ENCODE data around the gene EVI5L. TPM values are rescaled to one million over a fixed set of nuclear protein-coding genes. Genes with fewer than 3 reads are reported as not detected.
"Not testable (repeated sequence)": the region's sequence is repeated elsewhere in the genome, so short reads cannot be mapped to it uniquely, and the experiment has no call there.

The EVI5L gene
- total RNA-seq, 2 experiments from 2014 or later = 9.6 to 10.4 TPM

DNA sequence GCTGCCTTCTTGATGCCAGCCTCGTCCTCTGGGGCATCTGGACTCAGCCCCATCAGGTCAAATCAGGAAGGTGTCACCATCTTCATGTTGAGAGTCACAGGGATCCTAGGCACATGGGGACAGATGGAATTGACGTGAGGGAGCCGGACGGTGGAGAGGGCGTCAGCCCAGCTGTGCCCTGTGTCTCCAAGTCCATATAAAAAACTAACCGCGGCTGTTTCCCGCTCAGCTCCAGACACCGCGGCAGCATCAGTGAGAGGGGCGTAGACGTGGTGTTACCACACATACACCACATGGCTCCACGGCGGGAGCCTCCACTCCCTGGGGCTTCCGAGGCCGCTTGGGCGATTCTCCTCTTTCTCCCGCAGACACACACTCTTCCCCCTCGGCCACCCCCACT, 49.8 kb downstream of the EVI5L start:
- no peak overlapping the region for H3K27ac Mint-ChIP-seq
- H3K4me1 Mint-ChIP-seq = peaks cover 5% of the 10 kb centered on the region
- H3K27me3 Mint-ChIP-seq = peaks cover 13% of the 10 kb centered on the region
- no peaks in the 10 kb centered on the region for H3K36me3 Mint-ChIP-seq
- H3K4me3 Mint-ChIP-seq = no peak overlapping the region
- DNase-seq = no peak
- peaks cover 2% of the 10 kb centered on the region for H3K9me3 Mint-ChIP-seq
- peak; percentile 43 for ATAC-seq (ENCODE audit: low read depth)
- POLR2A ChIA-PET = no interaction called here

GRCh38 chr19:7881910-7882309, 51.9 kb downstream of the EVI5L start:
- POLR2A ChIA-PET = interaction anchor here (0.6 to 0.7 kb wide), 3 partner anchors 28 to 334 kb away, joined by 3 read pairs; no protein-coding TSS in a partner anchor
- ATAC-seq (ENCODE audit: low read depth) = no peak

DNA sequence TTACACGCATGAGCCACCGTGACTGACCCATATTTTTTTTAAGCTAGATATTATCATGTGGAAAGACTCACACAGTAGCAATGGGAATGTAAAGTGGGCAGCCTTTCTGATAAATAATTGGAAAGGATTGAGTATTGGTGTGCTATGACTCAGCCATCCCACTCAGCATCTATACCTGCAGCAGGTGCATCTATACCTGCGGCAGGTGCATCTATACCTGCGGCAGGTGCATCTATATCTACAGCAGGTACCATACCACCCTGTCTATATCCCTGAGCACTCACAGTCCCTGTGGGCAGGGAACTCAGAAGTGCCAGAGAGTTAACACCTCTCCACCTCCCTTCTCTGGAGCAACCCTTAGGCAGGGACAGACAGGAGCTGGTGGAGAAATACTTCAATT, 53.1 kb downstream of the EVI5L start:
- Mint-ChIP-seq H3K4me3 (no peak overlapping the region), H3K4me1 (peaks cover 5% of the 10 kb centered on the region), H3K9me3 (peaks cover 2% of the 10 kb centered on the region), H3K27me3 (peaks cover 11% of the 10 kb centered on the region), H3K27ac (no peak overlapping the region), H3K36me3 (no peaks in the 10 kb centered on the region)
- ATAC-seq (ENCODE audit: low read depth) (no peak), DNase-seq (no peak)
- POLR2A ChIA-PET = interaction anchor here (1.4 kb wide), 1 partner anchor 20 kb away, joined by 3 read pairs; the partner anchor contains the start of gene MAP2K7

More at GRCh38 chr19:7881910-7882309, 51.9 kb downstream of the EVI5L start:
- Mint-ChIP-seq H3K27me3 (peaks cover 5% of the 10 kb centered on the region), H3K9me3 (peaks cover 2% of the 10 kb centered on the region), H3K4me1 (peaks cover 5% of the 10 kb centered on the region), H3K4me3 (no peak overlapping the region), H3K27ac (no peak overlapping the region), H3K36me3 (no peaks in the 10 kb centered on the region)
- DNase-seq = no peak

DNA sequence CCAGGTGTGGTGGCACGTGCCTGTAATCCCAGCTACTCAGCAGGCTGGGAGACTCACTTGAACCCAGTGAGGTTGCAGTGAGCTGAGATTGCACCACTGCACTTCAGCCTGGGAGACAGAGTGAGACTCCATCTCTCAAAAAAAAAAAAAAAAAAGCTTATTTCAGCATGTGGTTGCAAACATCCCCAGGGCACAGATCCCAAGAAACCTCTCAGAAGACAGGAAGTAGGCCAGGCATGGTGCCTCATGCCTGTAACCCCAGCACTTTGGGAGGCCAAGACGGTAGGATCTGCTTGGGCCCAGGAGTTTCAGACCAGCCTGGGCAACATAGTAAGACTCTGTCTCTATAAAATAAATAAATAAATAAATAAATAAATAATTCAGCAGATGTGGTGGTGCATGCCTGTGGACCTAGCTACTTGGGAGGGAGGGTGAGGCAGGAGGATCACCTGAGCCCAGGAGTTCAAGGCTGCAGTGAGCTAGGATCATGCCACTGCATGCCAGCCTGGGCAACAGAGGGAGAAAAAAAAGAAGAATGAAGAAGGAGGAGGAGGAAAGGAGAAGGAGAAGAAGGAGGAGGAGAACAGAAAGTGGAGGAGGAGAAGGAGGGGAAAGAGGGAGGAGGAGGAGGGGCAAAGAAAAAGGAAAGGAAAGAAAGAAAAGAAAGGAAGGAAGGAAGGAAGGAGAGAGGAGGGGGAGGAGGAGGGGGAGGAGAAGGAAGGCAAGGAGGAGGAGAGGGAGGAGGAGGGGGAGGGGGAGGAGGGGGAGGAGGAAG, 54.0 kb downstream of the EVI5L start:
- peaks cover 2% of the 10 kb centered on the region for H3K9me3 Mint-ChIP-seq
- peaks cover 5% of the 10 kb centered on the region for H3K4me1 Mint-ChIP-seq
- H3K27me3 Mint-ChIP-seq = peaks cover 14% of the 10 kb centered on the region
- H3K27ac Mint-ChIP-seq = no peak overlapping the region
- DNase-seq (no peak), ATAC-seq (ENCODE audit: low read depth) (no peak)
- POLR2A ChIA-PET = interaction anchor here (1.4 kb wide), 1 partner anchor 20 kb away, joined by 3 read pairs; the partner anchor contains the start of gene MAP2K7
- H3K36me3 Mint-ChIP-seq = no peaks in the 10 kb centered on the region
- no peak overlapping the region for H3K4me3 Mint-ChIP-seq

- Mint-ChIP-seq H3K36me3 (no peaks in the 10 kb centered on the region), H3K4me3 (no peak overlapping the region), H3K27ac (no peak overlapping the region), H3K4me1 (peaks cover 5% of the 10 kb centered on the region), H3K9me3 (peaks cover 2% of the 10 kb centered on the region), H3K27me3 (peaks cover 20% of the 10 kb centered on the region)
- POLR2A ChIA-PET = interaction anchor here (0.7 kb wide), 1 partner anchor 438 kb away, joined by 3 read pairs; no protein-coding TSS in a partner anchor
- no peak for DNase-seq
- no peak for ATAC-seq (ENCODE audit: low read depth)
These were observed 55.8 kb downstream of the EVI5L start for GRCh38 chr19:7885818-7886217.

- no peaks in the 10 kb centered on the region for H3K36me3 Mint-ChIP-seq
- no peak overlapping the region for H3K4me3 Mint-ChIP-seq
- H3K27ac Mint-ChIP-seq = no peak overlapping the region
- DNase-seq (no peak), ATAC-seq (ENCODE audit: low read depth) (no peak)
- H3K27me3 Mint-ChIP-seq = peaks cover 23% of the 10 kb centered on the region
- no peaks in the 10 kb centered on the region for H3K9me3 Mint-ChIP-seq
- POLR2A ChIA-PET = no interaction called here
- peaks cover 5% of the 10 kb centered on the region for H3K4me1 Mint-ChIP-seq
These were observed 57.6 kb downstream of the EVI5L start for GRCh38 chr19:7887408-7888144.

GRCh38 chr19:7888145-7888825, 58.3 kb downstream of the EVI5L start, which contains the start of gene LRRC8E:
Gene LRRC8E (plus strand): TSS chr19:7888510. CDS start chr19:7895604, 7,094 bp downstream.
- H3K9me3 Mint-ChIP-seq = no peaks in the 10 kb centered on the region
- H3K4me1 Mint-ChIP-seq = peaks cover 5% of the 10 kb centered on the region
- H3K27me3 Mint-ChIP-seq = peaks cover 23% of the 10 kb centered on the region
- DNase-seq (no peak), ATAC-seq (ENCODE audit: low read depth) (peak; percentile 79)
- POLR2A ChIA-PET = no interaction called here
- no peaks in the 10 kb centered on the region for H3K36me3 Mint-ChIP-seq
- no peak within 1 kb of the TSS for H3K27ac Mint-ChIP-seq
- H3K4me3 Mint-ChIP-seq = no peak within 1 kb of the TSS

- H3K27me3 Mint-ChIP-seq = peaks cover 23% of the 10 kb centered on the region
- no peak for ATAC-seq (ENCODE audit: low read depth)
- no peak overlapping the region for H3K4me3 Mint-ChIP-seq
- H3K36me3 Mint-ChIP-seq = no peaks in the 10 kb centered on the region
- DNase-seq = no peak
- POLR2A ChIA-PET = no interaction called here
- H3K4me1 Mint-ChIP-seq = peaks cover 5% of the 10 kb centered on the region
- no peaks in the 10 kb centered on the region for H3K9me3 Mint-ChIP-seq
- no peak overlapping the region for H3K27ac Mint-ChIP-seq
These were observed 58.8 kb downstream of the EVI5L start for GRCh38 chr19:7888826-7889217.

DNA sequence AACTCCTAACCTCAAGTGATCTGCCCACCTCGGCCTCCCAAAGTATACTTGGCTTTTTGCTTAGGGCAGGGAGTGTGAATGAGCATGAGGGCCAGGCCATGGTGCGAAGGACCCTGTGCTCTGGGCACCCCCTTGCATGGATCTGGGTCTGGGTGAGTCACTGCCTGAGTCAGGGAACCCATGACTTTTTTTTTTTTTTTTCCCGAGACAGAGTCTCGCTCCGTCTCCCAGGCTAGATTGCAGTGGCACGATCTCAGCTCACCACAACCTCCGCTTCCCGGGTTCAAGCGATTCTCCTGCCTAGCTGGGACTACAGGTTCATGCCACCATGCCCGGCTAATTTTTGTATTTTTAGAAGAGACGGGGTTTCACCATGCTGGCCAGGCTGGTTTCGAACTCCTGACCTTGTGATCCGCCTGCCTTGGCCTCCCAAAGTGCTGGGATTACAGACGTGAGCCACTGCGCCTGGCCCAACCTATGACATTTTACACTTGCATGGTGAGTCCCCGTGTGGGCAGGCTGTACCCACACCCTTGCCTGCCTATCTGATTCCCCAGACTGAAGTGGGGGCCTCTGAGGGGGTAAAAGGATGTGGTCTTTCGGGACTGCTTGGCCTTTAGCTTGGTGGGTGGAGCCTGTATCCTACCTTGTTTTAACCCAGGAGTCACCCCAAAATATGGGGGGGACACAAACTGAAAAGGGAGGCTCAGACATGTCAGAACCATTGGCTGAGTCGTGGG, 63.5 kb downstream of the EVI5L start:
- DNase-seq; H3K9me3 Mint-ChIP-seq; H3K27ac Mint-ChIP-seq; H3K4me1 Mint-ChIP-seq; ATAC-seq (ENCODE audit: low read depth); POLR2A ChIA-PET; H3K4me3 Mint-ChIP-seq; H3K36me3 Mint-ChIP-seq: not testable (repeated sequence)
- peaks cover 12% of the 10 kb centered on the region for H3K27me3 Mint-ChIP-seq

DNA sequence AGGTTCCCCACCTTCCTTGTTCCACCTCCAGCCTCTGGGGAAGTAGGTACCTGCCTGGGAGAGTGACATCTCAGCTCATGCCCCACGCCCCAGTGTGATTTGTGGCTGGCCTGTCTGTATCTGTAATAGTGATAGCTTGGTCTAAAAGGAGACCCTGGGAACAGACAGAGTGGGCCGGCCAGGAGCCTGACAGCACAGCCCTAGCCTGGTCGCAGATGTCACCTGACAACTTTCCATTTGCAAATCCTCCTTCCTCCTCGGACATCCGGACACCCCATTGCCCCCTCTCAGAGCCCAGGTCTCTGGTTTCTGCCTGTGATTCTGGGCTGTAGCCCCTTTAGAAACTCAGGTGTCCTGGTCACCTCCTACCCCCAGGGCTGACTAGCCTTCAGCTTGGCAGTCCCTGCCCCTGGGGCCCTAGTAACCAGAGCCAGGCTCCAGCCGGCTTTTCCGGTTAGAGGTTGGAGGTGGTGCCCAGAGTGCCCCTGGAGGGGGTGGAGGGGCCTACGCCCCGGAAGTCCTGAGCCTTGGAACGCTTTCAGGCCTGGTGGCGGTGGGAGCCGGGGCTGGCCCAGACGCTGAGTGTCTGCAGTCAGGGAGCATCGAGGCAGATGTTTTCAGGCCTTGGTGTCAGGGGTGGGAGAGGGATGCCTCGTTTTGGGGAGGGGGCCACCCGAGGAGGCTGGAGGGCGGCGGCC, 64.7 kb downstream of the EVI5L start:
- peaks cover 4% of the 10 kb centered on the region for H3K27me3 Mint-ChIP-seq
- no peak for ATAC-seq (ENCODE audit: low read depth)
- POLR2A ChIA-PET = no interaction called here
- no peak for DNase-seq
- no peak overlapping the region for H3K27ac Mint-ChIP-seq
- H3K36me3 Mint-ChIP-seq = no peaks in the 10 kb centered on the region
- H3K4me1 Mint-ChIP-seq = peaks cover 7% of the 10 kb centered on the region
- no peaks in the 10 kb centered on the region for H3K9me3 Mint-ChIP-seq
- H3K4me3 Mint-ChIP-seq = no peak overlapping the region

- ATAC-seq (ENCODE audit: low read depth) (no peak), DNase-seq (no peak)
- H3K9me3 Mint-ChIP-seq = no peaks in the 10 kb centered on the region
- H3K4me1 Mint-ChIP-seq = peaks cover 7% of the 10 kb centered on the region
- POLR2A ChIA-PET = no interaction called here
- H3K27ac Mint-ChIP-seq = no peak overlapping the region
- H3K4me3 Mint-ChIP-seq = no peak overlapping the region
- no peaks in the 10 kb centered on the region for H3K36me3 Mint-ChIP-seq
- peaks cover 4% of the 10 kb centered on the region for H3K27me3 Mint-ChIP-seq
These were observed 65.5 kb downstream of the EVI5L start for GRCh38 chr19:7895565-7895964.

DNA sequence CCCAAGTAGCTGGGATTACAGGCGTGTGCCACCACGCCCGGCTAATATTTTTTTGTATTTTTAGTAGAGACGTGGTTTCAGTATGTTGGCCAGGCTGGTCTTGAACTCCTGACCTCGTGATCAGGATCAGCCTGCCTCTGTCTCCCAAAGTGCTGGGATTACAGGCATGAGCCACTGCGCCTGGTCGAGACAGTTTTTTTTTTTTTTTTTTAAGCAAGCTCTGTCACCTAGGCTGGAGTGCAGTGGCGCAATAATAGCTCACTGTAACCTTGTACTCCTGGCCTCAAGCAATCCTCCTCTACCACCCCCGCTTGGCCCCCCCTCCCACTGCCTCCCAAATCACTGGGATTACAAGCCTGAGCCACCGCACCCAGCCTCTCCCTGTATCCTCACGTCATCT, 67.3 kb downstream of the EVI5L start:
- no peak overlapping the region for H3K4me3 Mint-ChIP-seq
- no peaks in the 10 kb centered on the region for H3K9me3 Mint-ChIP-seq
- POLR2A ChIA-PET = interaction anchor here (0.6 kb wide), 1 partner anchor 422 kb away, joined by 3 read pairs; no protein-coding TSS in a partner anchor
- H3K4me1 Mint-ChIP-seq = peaks cover 7% of the 10 kb centered on the region
- no peak for DNase-seq
- no peaks in the 10 kb centered on the region for H3K27me3 Mint-ChIP-seq
- no peak for ATAC-seq (ENCODE audit: low read depth)
- no peak overlapping the region for H3K27ac Mint-ChIP-seq
- H3K36me3 Mint-ChIP-seq = no peaks in the 10 kb centered on the region

All from activated naive CD8-positive, alpha-beta T cell treated with anti-CD3 and anti-CD28 coated beads, Interleukin-2, amount 10 ng/mL, durations not matched to agents 7 days and 5 days (primary cell).